ENCODE measurements around the gene LRRC51.

Gene LRRC51

GRCh38 chr11:72040491-72041363 lies 39.9 kb upstream of the LRRC51 start:
- DNase-seq (ENCODE audit: low spot score), result peak; percentile 55
- TF ChIP-seq CTCF (IDR thresholded peaks at IDR 0.05; ENCODE audit: extremely low read depth, missing control alignments), result no peak

GRCh38 chr11:72041364-72042063 lies 39.1 kb upstream of the LRRC51 start:
- no peak for DNase-seq (ENCODE audit: low spot score)
- TF ChIP-seq CTCF (IDR thresholded peaks at IDR 0.05; ENCODE audit: extremely low read depth, missing control alignments), result no peak

- no peak for DNase-seq (ENCODE audit: low spot score)
- TF ChIP-seq CTCF (IDR thresholded peaks at IDR 0.05; ENCODE audit: extremely low read depth, missing control alignments), result no peak
These were observed 38.4 kb upstream of the LRRC51 start for GRCh38 chr11:72042064-72042745.

GRCh38 chr11:72045849-72046248 lies 34.8 kb upstream of the LRRC51 start:
- DNase-seq (ENCODE audit: low spot score), result no peak
- no peak for TF ChIP-seq CTCF (IDR thresholded peaks at IDR 0.05; ENCODE audit: extremely low read depth, missing control alignments)

GRCh38 chr11:72048766-72049460 lies 31.7 kb upstream of the LRRC51 start:
- TF ChIP-seq CTCF (IDR thresholded peaks at IDR 0.05; ENCODE audit: extremely low read depth, missing control alignments), result no peak
- DNase-seq (ENCODE audit: low spot score), result no peak

GRCh38 chr11:72058416-72059034 lies 22.1 kb upstream of the LRRC51 start:
- TF ChIP-seq CTCF (IDR thresholded peaks at IDR 0.05; ENCODE audit: extremely low read depth, missing control alignments), result no peak
- DNase-seq (ENCODE audit: low spot score), result no peak

Measured in GM20000 (cell line).